ENCODE results near the gene GOLGA6L22.
"Not testable (repeated sequence)": the region's sequence is repeated elsewhere in the genome, so short reads cannot be mapped to it uniquely, and the experiment has no call there.

- peak; percentile 6 for TF ChIP-seq CTCF (IDR thresholded peaks at IDR 0.05; ENCODE audit: borderline replicate concordance, extremely low read depth, low read length, poor library complexity, severe bottlenecking)
- TF ChIP-seq EZH2 (IDR thresholded peaks at IDR 0.05; ENCODE audit: borderline replicate concordance, low read depth, low read length, severe bottlenecking) = not testable (repeated sequence)
Observed at GRCh38 chr15:22494490-22495113, 35.9 kb downstream of the GOLGA6L22 start.

Data from DND-41 (cell line).